Measurements from ENCODE around the gene RIPOR3. TPM values are rescaled to one million over a fixed set of nuclear protein-coding genes. Genes with fewer than 3 reads are reported as not detected.

The RIPOR3 gene
- polyA plus RNA-seq, 1 donor from 2014 or later = not detected

DNA sequence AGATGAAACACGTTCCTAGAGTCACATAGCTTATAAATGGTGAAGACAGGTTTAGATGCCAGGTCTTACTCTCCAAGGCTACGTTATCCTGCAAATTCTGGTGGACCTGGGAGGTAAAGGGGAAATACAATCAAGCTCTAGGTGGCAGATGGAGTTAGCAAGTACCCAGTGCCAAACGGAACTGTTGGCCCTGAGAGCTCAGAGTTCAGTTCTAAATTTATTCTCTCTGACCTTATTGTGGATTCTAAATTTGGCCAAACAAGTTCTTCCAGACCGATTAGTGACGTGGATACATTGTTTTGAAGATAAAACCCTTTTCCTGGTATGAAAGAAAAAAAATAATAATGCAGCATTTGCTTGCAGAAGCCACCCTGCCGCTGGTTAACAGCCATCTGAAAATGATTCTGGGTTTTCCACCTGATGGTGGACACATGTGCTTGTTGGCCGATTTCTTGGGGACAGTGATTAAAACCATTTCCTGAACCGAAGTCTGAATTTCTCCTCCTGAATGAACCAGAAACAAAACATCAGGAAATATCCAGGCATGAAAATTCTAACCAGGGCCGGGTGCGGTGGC lies 32.5 kb downstream of the RIPOR3 start:
- no peaks in the 10 kb centered on the region for H3K79me2 ChIP-seq (replicated peaks; ENCODE audit: insufficient read depth, low read length)
- H2AFZ ChIP-seq (ENCODE audit: low read depth, low read length) = no peak overlapping the region
- H3K4me3 ChIP-seq (ENCODE audit: low read length) = no peak overlapping the region
- H3K9me3 ChIP-seq (ENCODE audit: low read length) = no peaks in the 10 kb centered on the region
- H3F3A ChIP-seq (ENCODE audit: insufficient read depth, low read length, poor library complexity, severe bottlenecking) = no peaks in the 10 kb centered on the region
- no peaks in the 10 kb centered on the region for H3K9me2 ChIP-seq (ENCODE audit: insufficient read depth, low read length)
- H3K27me3 ChIP-seq (ENCODE audit: insufficient read depth, low read depth, low read length) = no peaks in the 10 kb centered on the region
- no peaks in the 10 kb centered on the region for H3K36me3 ChIP-seq (ENCODE audit: insufficient read depth, low read length)
- H4K20me1 ChIP-seq (ENCODE audit: insufficient read depth) = no peaks in the 10 kb centered on the region
- no peak overlapping the region for H3K4me2 ChIP-seq (ENCODE audit: low read length)
- no peak overlapping the region for H3K27ac ChIP-seq (ENCODE audit: low read length)
- no peak overlapping the region for H3K9ac ChIP-seq (ENCODE audit: low read length)
- no peak for TF ChIP-seq REST (IDR thresholded peaks at IDR 0.05; ENCODE audit: borderline replicate concordance)
- no peak for TF ChIP-seq SMC3 (conservative IDR thresholded peaks at IDR 0.05; ENCODE audit: poor library complexity)
- TF ChIP-seq RAD21 (conservative IDR thresholded peaks at IDR 0.05) = no peak
- no peak for TF ChIP-seq POLR2AphosphoS5 (IDR thresholded peaks at IDR 0.05)
- TF ChIP-seq CTCF (IDR thresholded peaks at IDR 0.05; ENCODE audit: poor library complexity, severe bottlenecking) = no peak

DNA sequence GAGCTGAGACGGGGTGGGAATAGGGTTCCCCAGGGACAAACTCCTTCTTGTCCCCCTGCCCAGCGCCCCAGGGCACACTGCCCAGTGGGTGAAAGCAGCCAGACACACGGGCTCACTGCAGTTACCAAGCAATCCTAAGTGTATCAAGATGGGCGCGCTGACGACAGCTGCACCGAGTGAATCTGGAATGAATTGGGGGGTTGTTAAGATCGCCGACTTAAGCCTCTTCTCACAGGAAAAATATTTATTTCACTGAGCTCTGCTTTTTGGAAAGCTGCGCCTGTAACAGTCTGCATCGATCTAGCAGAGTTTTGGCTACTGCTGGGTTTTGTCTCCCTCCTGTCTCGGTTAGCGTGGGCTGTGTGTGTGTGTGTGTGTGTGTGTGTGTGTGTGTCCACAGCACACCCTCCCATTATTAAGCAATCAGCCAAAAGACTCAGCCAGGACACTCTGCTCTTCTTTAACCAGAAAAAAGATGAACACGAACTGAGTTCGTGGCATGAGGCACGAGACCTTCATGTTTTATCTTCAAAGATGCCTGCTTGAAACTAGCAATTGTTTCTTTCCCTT lies 35.9 kb downstream of the RIPOR3 start:
- no peaks in the 10 kb centered on the region for H3K27me3 ChIP-seq (ENCODE audit: insufficient read depth, low read depth, low read length)
- no peaks in the 10 kb centered on the region for H3K9me3 ChIP-seq (ENCODE audit: low read length)
- no peak overlapping the region for H3K4me2 ChIP-seq (ENCODE audit: low read length)
- no peak overlapping the region for H3K4me3 ChIP-seq (ENCODE audit: low read length)
- no peaks in the 10 kb centered on the region for H3K36me3 ChIP-seq (ENCODE audit: insufficient read depth, low read length)
- no peaks in the 10 kb centered on the region for H4K20me1 ChIP-seq (ENCODE audit: insufficient read depth)
- no peak overlapping the region for H2AFZ ChIP-seq (ENCODE audit: low read depth, low read length)
- TF ChIP-seq TAF1 (IDR thresholded peaks at IDR 0.05; ENCODE audit: low read depth) = no peak
- TF ChIP-seq REST (IDR thresholded peaks at IDR 0.05; ENCODE audit: borderline replicate concordance) = no peak
- no peak for TF ChIP-seq EZH2 (IDR thresholded peaks at IDR 0.05; ENCODE audit: borderline replicate concordance, insufficient read depth, low read length, poor library complexity, severe bottlenecking)
- no peak for TF ChIP-seq CTCF (IDR thresholded peaks at IDR 0.05; ENCODE audit: poor library complexity, severe bottlenecking)
- no peak for TF ChIP-seq MXI1 (conservative IDR thresholded peaks at IDR 0.05; ENCODE audit: poor library complexity, severe bottlenecking)
- no peak for TF ChIP-seq POLR2AphosphoS5 (IDR thresholded peaks at IDR 0.05)
- no peak for TF ChIP-seq EP300 (conservative IDR thresholded peaks at IDR 0.05; ENCODE audit: poor library complexity, severe bottlenecking)
- no peak for TF ChIP-seq SMC3 (conservative IDR thresholded peaks at IDR 0.05; ENCODE audit: poor library complexity)
- no peak for TF ChIP-seq RAD21 (conservative IDR thresholded peaks at IDR 0.05)
- H3K79me2 ChIP-seq (replicated peaks; ENCODE audit: insufficient read depth, low read length) = no peaks in the 10 kb centered on the region
- no peak overlapping the region for H3K9ac ChIP-seq (ENCODE audit: low read length)
- H3F3A ChIP-seq (ENCODE audit: insufficient read depth, low read length, poor library complexity, severe bottlenecking) = no peaks in the 10 kb centered on the region
- H3K27ac ChIP-seq (ENCODE audit: low read length) = no peak overlapping the region
- H3K9me2 ChIP-seq (ENCODE audit: insufficient read depth, low read length) = no peaks in the 10 kb centered on the region
